Gastroesophageal sphincter (tissue), 4 donors: ENCODE results near the gene EVC. TPM values are rescaled to one million over a fixed set of nuclear protein-coding genes. Genes with fewer than 3 reads are reported as not detected.

Experiments
- ATAC-seq: fragments of 150-250 bp; one replicate; pipeline ENCODE4 v1.9.1; 2016; ENCODE audit warnings: mild to moderate bottlenecking, moderate library complexity
- H3K27ac ChIP-seq, 4 donors: fragments of 200-600 bp; sonication (generic) in 3 of 4; 1 replicate in 3 of 4; 2 replicates in 1 of 4; pipeline ENCODE4 v1.5.1; 2016 to 2019
- H3K27me3 ChIP-seq: fragments of 200-600 bp; sonication (generic); one replicate; pipeline ENCODE4 v1.5.1; 2019
- H3K36me3 ChIP-seq, 2 donors: fragments of 200-600 bp; sonication (generic); one replicate each; pipeline ENCODE4 v1.5.1; 2019; ENCODE audit warnings: control low read depth in 1 of 2
- H3K4me1 ChIP-seq, 3 donors: fragments of 200-600 bp; sonication (generic); 1 replicate in 2 of 3; 2 replicates in 1 of 3; pipeline ENCODE4 v1.5.1; 2016 to 2019; ENCODE audit warnings: control low read depth in 2 of 3
- H3K4me3 ChIP-seq, 2 donors: fragments of 200-600 bp; sonication (generic); one replicate each; pipeline ENCODE4 v1.5.1; 2019; ENCODE audit warnings: mild to moderate bottlenecking in 1 of 2, moderate library complexity in 1 of 2
- H3K9me3 ChIP-seq, 3 donors: fragments of 200-600 bp; sonication (generic); one replicate each; pipeline ENCODE4 v1.5.1; 2017 to 2019; ENCODE audit warnings: control low read depth in 2 of 3
- EP300 ChIP-seq: sonication (generic); formaldehyde crosslinking; IDR thresholded peaks from one replicate; pipeline ENCODE4 v1.6.1; 2017; ENCODE audit warnings: antibody characterized with exemption, mild to moderate bottlenecking
- POLR2A ChIP-seq, 2 donors: fragments of 450-650 bp; IDR thresholded peaks; one replicate each; pipeline ENCODE4 v1.6.1; 2017; ENCODE audit warnings: antibody characterized with exemption in 2 of 2, mild to moderate bottlenecking in 2 of 2, moderate library complexity in 1 of 2
- POLR2AphosphoS5 ChIP-seq: sonication (generic); formaldehyde crosslinking; IDR thresholded peaks from one replicate; pipeline ENCODE4 v1.6.1; 2017; ENCODE audit warnings: antibody characterized with exemption
- WGBS, 2 donors: methylation state at CpG; one replicate each; pipeline ENCODE4 v1.1.5; 2018; ENCODE audit warnings: low coverage in 1 of 2; 5-methylcytosine and 5-hydroxymethylcytosine counted together
- total RNA-seq, 4 donors: library from RNA; depleted of rRNA; stranded (reverse); fragments of >200 nt; gene quantifications; one replicate each; pipeline ENCODE4 v1.1.0, GENCODE V29; 2016
- TF ChIP-seq, protein P1 (sequence below), 4 experiments: fragments of 200-600 bp in 2 of 4; fragments of 450-650 bp in 2 of 4; sonication (generic) in 1 of 4; IDR thresholded peaks; one replicate each; pipeline ENCODE4 v1.5.1; 2017 to 2019; ENCODE audit warnings: antibody characterized with exemption in 4 of 4, mild to moderate bottlenecking in 2 of 4, moderate library complexity in 2 of 4

EVC gene
- total RNA-seq, 4 donors from 2014 or later: 17.8 to 53.7 (median 38.1) TPM

DNA sequence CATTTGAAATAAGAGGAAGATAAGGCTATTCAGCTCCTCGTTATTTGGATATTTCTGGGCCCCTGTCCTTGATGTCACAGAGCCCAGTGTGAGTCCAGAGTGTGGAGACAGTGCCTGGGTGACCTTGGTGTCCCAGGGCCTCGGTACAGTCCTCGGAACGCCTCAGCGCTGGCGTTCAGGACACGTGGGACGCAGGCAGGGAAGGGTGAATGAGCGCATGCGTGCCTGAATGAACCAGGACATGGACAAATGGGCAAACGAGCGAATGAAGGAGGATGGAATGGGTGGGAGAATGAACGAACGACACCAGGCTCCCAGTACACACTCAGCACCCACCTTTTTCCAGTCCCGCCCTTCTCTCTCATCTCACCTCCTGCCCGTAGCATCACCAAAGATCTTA lies 44.2 kb downstream of the EVC start:
- Histone ChIP-seq H3K36me3 (peaks cover 0 to 98% of the 10 kb centered on the region in 2 donors), H3K9me3 (peaks cover 0 to 9% (median 0%) of the 10 kb centered on the region in 3 donors), H3K4me3 (no peak overlapping the region), H3K27ac (no peak overlapping the region), H3K4me1 (no peaks in the 10 kb centered on the region), H3K27me3 (no peaks in the 10 kb centered on the region)
- 82 to 92% methylated on average over 11 to 15 of the region's 16 CpGs for whole genome bisulfite sequencing, 2 donors
- no peak for ATAC-seq
- TF ChIP-seq POLR2A (IDR thresholded peaks at IDR 0.05) (no peak), EP300 (no peak), POLR2AphosphoS5 (no peak)
- TF ChIP-seq, protein P1, sequence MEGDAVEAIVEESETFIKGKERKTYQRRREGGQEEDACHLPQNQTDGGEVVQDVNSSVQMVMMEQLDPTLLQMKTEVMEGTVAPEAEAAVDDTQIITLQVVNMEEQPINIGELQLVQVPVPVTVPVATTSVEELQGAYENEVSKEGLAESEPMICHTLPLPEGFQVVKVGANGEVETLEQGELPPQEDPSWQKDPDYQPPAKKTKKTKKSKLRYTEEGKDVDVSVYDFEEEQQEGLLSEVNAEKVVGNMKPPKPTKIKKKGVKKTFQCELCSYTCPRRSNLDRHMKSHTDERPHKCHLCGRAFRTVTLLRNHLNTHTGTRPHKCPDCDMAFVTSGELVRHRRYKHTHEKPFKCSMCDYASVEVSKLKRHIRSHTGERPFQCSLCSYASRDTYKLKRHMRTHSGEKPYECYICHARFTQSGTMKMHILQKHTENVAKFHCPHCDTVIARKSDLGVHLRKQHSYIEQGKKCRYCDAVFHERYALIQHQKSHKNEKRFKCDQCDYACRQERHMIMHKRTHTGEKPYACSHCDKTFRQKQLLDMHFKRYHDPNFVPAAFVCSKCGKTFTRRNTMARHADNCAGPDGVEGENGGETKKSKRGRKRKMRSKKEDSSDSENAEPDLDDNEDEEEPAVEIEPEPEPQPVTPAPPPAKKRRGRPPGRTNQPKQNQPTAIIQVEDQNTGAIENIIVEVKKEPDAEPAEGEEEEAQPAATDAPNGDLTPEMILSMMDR (IDR thresholded peaks at IDR 0.05): no peak

DNA sequence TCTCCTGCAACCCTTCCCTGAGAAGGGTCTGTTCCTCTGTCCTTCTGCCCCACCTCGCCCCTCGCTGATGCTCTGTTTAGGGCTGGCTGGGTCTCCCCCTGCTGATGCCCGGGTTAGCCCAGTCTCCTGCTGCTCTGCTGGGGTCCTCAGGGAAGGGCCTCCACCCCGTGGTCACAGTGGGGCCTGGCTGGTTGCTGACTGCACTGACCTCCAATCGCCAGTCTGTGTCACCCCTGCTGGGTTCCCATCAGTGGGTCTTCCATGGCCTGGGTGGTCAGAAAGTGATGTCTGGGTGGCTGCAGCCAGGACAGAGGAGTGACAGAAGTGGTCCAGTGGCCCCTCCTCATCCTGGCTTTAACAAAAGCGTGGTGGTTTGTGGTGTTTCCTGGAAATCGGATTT lies 44.7 kb downstream of the EVC start:
- Histone ChIP-seq H3K27me3 (no peaks in the 10 kb centered on the region), H3K36me3 (peaks cover 0 to 98% of the 10 kb centered on the region in 2 donors), H3K4me3 (no peak overlapping the region), H3K27ac (no peak overlapping the region), H3K9me3 (peaks cover 0 to 9% (median 0%) of the 10 kb centered on the region in 3 donors), H3K4me1 (no peaks in the 10 kb centered on the region)
- WGBS, 2 donors: no CpG with 5 or more reads among the region's 7 CpGs
- no peak for ATAC-seq
- TF ChIP-seq EP300: no peak
- TF ChIP-seq, protein P1 (IDR thresholded peaks at IDR 0.05): no peak

DNA sequence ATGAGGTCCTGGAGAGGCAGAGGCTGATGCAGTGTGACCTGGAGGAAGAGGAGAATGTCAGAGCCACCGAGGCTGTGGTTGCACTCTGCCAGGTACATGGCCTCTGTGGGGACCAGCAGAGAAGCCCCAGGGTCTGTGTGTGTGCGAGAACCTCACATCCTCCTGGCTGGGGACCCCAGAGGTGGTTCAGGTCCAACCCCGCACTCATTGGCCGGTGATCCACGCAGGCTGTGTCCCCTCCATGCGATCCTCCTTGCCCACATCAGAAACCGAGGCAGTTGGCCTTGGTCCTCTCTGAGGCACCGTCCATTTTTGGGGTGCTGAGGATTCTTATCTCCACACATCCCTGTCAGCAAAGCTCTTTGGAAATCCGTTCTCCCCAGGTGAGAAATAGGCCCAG lies 45.3 kb downstream of the EVC start:
- no peak for ATAC-seq
- no peak overlapping the region for H3K4me3 ChIP-seq
- no peaks in the 10 kb centered on the region for H3K27me3 ChIP-seq
- peaks cover 0 to 9% (median 0%) of the 10 kb centered on the region in 3 donors for H3K9me3 ChIP-seq
- peaks cover 0 to 98% of the 10 kb centered on the region in 2 donors for H3K36me3 ChIP-seq
- 82 to 83% methylated on average over 2 to 4 of the region's 9 CpGs for WGBS, 2 donors
- no peak for TF ChIP-seq POLR2AphosphoS5
- TF ChIP-seq POLR2A (IDR thresholded peaks at IDR 0.05): no peak
- TF ChIP-seq, protein P1 (IDR thresholded peaks at IDR 0.05): no peak
- TF ChIP-seq EP300: no peak
- no peak overlapping the region for H3K27ac ChIP-seq
- no peaks in the 10 kb centered on the region for H3K4me1 ChIP-seq

DNA sequence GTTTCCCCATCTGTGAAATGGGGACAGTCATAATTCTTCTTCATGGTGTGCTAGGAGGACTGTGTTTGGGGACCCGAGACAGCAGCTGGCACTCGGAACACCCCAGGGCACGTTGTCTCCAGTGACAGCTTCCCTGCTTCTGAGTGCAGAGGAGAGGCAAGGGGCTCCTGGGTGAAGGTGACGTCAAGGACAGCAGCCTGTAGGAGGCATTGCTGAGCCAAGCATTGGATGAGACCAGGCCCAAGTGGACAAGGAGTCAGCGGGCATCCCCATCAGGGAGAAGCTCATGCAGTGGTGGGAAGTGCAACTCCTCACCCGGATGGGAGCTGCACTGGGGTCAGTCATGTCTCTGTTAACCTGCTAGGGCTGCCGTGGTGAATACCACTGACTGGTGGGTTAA lies 46.1 kb downstream of the EVC start:
- H3K4me1 ChIP-seq: no peaks in the 10 kb centered on the region
- WGBS, 2 donors: 80% methylated on average over 1 of the region's 7 CpGs; no CpG with 5 or more reads in 1 of the 2 donors
- ATAC-seq: no peak

DNA sequence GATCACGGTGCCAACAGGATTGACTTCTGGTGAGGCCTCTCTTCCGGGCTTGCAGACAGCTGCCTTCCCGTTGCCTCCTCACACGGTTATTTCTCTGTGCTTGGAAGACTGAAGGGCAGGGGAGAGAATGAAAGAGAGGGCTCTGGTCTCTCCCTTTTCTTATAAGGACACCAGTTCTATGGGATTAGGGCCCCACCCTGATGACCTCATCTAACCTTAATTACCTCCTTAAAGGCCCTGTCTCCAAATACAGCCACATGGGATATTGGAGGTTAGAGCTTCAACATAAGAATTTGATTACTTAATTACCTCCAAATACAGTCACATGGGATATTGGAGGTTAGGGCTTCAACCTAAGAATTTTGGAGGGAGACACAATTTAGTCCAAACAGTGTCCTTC lies 46.5 kb downstream of the EVC start:
- no peak for ATAC-seq
- H3K9me3 ChIP-seq: peaks cover 0 to 9% (median 0%) of the 10 kb centered on the region in 3 donors
- H3K27ac ChIP-seq: no peak overlapping the region
- H3K36me3 ChIP-seq: peaks cover 0 to 92% of the 10 kb centered on the region in 2 donors
- H3K4me1 ChIP-seq: no peaks in the 10 kb centered on the region
- 86 to 100% methylated on average over 1 to 4 of the region's 4 CpGs for WGBS, 2 donors
- no peaks in the 10 kb centered on the region for H3K27me3 ChIP-seq
- TF ChIP-seq EP300 (no peak), POLR2AphosphoS5 (no peak), POLR2A (IDR thresholded peaks at IDR 0.05) (no peak)
- TF ChIP-seq, protein P1 (IDR thresholded peaks at IDR 0.05): no peak
- no peak overlapping the region for H3K4me3 ChIP-seq

More for the DNA sequence above, 46.1 kb downstream of the EVC start:
- no peaks in the 10 kb centered on the region for H3K27me3 ChIP-seq
- peaks cover 0 to 9% (median 0%) of the 10 kb centered on the region in 3 donors for H3K9me3 ChIP-seq
- H3K4me3 ChIP-seq: no peak overlapping the region
- TF ChIP-seq POLR2A (IDR thresholded peaks at IDR 0.05): no peak
- TF ChIP-seq POLR2AphosphoS5: no peak
- TF ChIP-seq, protein P1 (IDR thresholded peaks at IDR 0.05): no peak
- TF ChIP-seq EP300: no peak
- no peak overlapping the region for H3K27ac ChIP-seq
- H3K36me3 ChIP-seq: peaks cover 0 to 97% of the 10 kb centered on the region in 2 donors
